SU-DHL-6 (cell line): ENCODE data around the gene PDK4.

Experiments
- H2AFZ ChIP-seq: fragments of 200-600 bp; sonication (generic); 2 replicates; pipeline ENCODE4 v1.6.1; 2014; ENCODE audit warnings: low read depth, mild to moderate bottlenecking, moderate library complexity, mixed read lengths, antibody characterized with exemption, low read length; ENCODE audit not compliant: severe bottlenecking
- H3F3A ChIP-seq: fragments of 200-600 bp; shearing (Covaris generic); 2 replicates; pipeline ENCODE4 v1.6.0; 2016; ENCODE audit warnings: antibody characterized with exemption, mild to moderate bottlenecking; ENCODE audit not compliant: insufficient read depth
- H3K27ac ChIP-seq: fragments of 200-600 bp; sonication (generic); 2 replicates; pipeline ENCODE4 v1.5.1; 2016; ENCODE audit warnings: low read depth, mild to moderate bottlenecking, low read length, moderate library complexity, mixed read lengths
- H3K27me3 ChIP-seq: fragments of 200-600 bp; sonication (generic), shearing (Covaris generic); 2 replicates; pipeline ENCODE4 v1.6.0; 2014; ENCODE audit warnings: mild to moderate bottlenecking, low read length
- H3K36me3 ChIP-seq: fragments of 200-600 bp; sonication (generic); 2 replicates; pipeline ENCODE4 v1.6.1; 2014; ENCODE audit warnings: mild to moderate bottlenecking, low read length, mixed read lengths
- H3K4me2 ChIP-seq: fragments of 300-600, 200-600 bp; shearing (Covaris generic), sonication (generic); 2 replicates; pipeline ENCODE4 v1.6.0; 2014; ENCODE audit warnings: low read length, low read depth, mild to moderate bottlenecking; ENCODE audit not compliant: poor library complexity, severe bottlenecking
- H3K4me3 ChIP-seq: fragments of 200-600 bp; sonication (generic); 2 replicates; pipeline ENCODE4 v1.5.1; 2014; ENCODE audit warnings: antibody characterized with exemption, low read length, mild to moderate bottlenecking, mixed read lengths; ENCODE audit not compliant: insufficient read depth, poor library complexity, severe bottlenecking
- H3K79me2 ChIP-seq: fragments of 200-600 bp; sonication (generic); 2 replicates; pipeline ENCODE4 v1.6.1; 2014; ENCODE audit warnings: mild to moderate bottlenecking, low read length, moderate library complexity; ENCODE audit not compliant: insufficient read depth
- H3K9ac ChIP-seq: fragments of 200-600 bp; sonication (generic); 2 replicates; pipeline ENCODE4 v1.7.0; 2014; ENCODE audit warnings: mild to moderate bottlenecking, low read length
- H3K9me2 ChIP-seq: fragments of 200-600 bp; sonication (generic); replicated peaks from 2 replicates; pipeline ENCODE4 v1.6.1; 2014; ENCODE audit warnings: low read length; ENCODE audit not compliant: insufficient read depth
- H3K9me3 ChIP-seq: fragments of 200-600 bp; sonication (generic); 2 replicates; pipeline ENCODE4 v1.6.1; 2014; ENCODE audit warnings: low read length, mixed read lengths; ENCODE audit not compliant: insufficient read depth
- H4K20me1 ChIP-seq: fragments of 200-600 bp; sonication (generic); 2 replicates; pipeline ENCODE4 v1.6.1; 2014; ENCODE audit warnings: low read depth, mild to moderate bottlenecking, antibody characterized with exemption, low read length, moderate library complexity, mixed read lengths
- EZH2phosphoT487 ChIP-seq: fragments of 200-600 bp; sonication (generic), shearing (Covaris generic); conservative IDR thresholded peaks from 2 replicates; pipeline ENCODE4 v1.6.1; 2018; ENCODE audit warnings: mild to moderate bottlenecking, antibody characterized with exemption, low read length, moderate library complexity, mixed read lengths
- TF ChIP-seq, protein P1 (sequence below): fragments of 200-600 bp; sonication (generic); IDR thresholded peaks from one replicate; pipeline ENCODE4 v1.5.1; 2017; ENCODE audit warnings: antibody characterized with exemption, mild to moderate bottlenecking, low read length, moderate library complexity; ENCODE audit not compliant: insufficient read depth, poor library complexity, severe bottlenecking

Gene PDK4

DNA sequence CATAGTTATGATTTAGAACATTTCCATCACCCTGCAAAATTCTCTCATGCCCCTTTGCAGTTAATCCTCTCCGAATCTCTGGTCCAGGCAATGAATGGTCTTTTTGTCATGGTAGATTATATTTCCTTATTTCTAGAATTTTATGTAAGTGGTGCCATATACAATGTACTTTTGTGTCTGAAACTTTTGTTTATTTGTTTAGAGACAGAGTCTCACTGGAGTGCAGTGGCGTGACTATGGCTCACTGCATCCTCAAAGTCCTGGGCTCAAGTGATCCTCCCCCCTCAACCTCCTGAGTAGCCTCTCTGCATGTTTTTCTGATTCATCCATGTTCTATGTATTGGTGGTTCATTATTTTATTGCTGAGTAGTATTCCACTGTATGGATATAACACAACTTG lies 23.2 kb upstream of the PDK4 start:
- no peak overlapping the region for H3K9ac ChIP-seq
- H2AFZ ChIP-seq: no peak overlapping the region
- H3K9me2 ChIP-seq: no peaks in the 10 kb centered on the region
- no peaks in the 10 kb centered on the region for H3F3A ChIP-seq
- H3K4me3 ChIP-seq: no peak overlapping the region
- no peaks in the 10 kb centered on the region for H3K79me2 ChIP-seq
- H3K27ac ChIP-seq: no peak overlapping the region
- TF ChIP-seq, protein P1, sequence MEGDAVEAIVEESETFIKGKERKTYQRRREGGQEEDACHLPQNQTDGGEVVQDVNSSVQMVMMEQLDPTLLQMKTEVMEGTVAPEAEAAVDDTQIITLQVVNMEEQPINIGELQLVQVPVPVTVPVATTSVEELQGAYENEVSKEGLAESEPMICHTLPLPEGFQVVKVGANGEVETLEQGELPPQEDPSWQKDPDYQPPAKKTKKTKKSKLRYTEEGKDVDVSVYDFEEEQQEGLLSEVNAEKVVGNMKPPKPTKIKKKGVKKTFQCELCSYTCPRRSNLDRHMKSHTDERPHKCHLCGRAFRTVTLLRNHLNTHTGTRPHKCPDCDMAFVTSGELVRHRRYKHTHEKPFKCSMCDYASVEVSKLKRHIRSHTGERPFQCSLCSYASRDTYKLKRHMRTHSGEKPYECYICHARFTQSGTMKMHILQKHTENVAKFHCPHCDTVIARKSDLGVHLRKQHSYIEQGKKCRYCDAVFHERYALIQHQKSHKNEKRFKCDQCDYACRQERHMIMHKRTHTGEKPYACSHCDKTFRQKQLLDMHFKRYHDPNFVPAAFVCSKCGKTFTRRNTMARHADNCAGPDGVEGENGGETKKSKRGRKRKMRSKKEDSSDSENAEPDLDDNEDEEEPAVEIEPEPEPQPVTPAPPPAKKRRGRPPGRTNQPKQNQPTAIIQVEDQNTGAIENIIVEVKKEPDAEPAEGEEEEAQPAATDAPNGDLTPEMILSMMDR: no peak
- no peak for TF ChIP-seq EZH2phosphoT487
- H3K4me2 ChIP-seq: no peak overlapping the region
- no peaks in the 10 kb centered on the region for H4K20me1 ChIP-seq
- H3K27me3 ChIP-seq: no peaks in the 10 kb centered on the region
- no peaks in the 10 kb centered on the region for H3K36me3 ChIP-seq
- no peaks in the 10 kb centered on the region for H3K9me3 ChIP-seq

DNA sequence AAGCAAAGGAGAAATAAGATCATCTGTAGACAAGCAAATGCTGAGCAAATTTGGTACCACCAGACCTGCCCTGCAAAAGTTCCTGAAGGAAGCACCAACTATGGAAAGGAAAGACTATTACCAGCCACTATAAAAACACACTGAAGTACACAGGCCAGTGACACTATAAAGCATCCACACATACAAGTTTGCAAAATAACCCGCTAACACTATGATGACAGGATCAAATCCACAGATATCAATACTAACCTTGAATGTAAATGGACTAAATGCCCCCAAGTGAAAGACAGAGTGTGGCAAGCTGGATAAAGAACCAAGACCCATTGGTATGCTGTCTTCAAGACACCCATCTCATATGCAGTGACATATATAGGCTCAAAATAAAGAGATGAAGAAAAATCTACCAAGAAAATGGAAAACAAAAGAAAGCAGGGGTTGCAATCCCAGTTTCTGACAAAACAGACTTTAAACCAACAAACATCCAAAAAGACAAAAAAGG lies 18.2 kb upstream of the PDK4 start:
- Histone ChIP-seq H3K4me2 (no peak overlapping the region), H4K20me1 (no peaks in the 10 kb centered on the region), H3K27me3 (no peaks in the 10 kb centered on the region), H3K27ac (no peak overlapping the region), H2AFZ (no peak overlapping the region), H3K9ac (no peak overlapping the region), H3F3A (no peaks in the 10 kb centered on the region), H3K9me3 (no peaks in the 10 kb centered on the region), H3K79me2 (no peaks in the 10 kb centered on the region), H3K4me3 (no peak overlapping the region), H3K36me3 (no peaks in the 10 kb centered on the region), H3K9me2 (no peaks in the 10 kb centered on the region)
- TF ChIP-seq EZH2phosphoT487: no peak

DNA sequence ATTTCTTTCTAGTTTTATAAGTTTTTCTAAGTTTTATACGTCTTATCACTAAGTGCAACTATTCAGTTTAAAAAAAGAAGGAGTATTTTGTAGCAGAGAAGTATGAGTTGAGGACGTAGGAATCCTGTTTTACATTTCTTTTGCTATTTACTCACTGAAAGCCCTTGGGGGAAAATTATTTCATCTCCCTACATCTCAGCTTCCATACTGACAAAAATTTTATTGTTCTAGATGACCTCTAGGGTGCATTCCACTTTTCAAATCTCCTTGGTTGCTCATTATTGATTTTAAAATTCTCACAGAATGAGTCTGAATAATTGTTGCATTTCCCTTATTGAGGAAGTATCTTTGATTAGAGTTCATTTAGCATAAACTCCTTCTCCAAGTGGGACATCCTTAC lies 14.9 kb upstream of the PDK4 start:
- Histone ChIP-seq H3K9ac (no peak overlapping the region), H3F3A (no peaks in the 10 kb centered on the region), H2AFZ (no peak overlapping the region), H3K9me3 (no peaks in the 10 kb centered on the region), H3K4me3 (no peak overlapping the region), H3K27ac (no peak overlapping the region), H3K9me2 (no peaks in the 10 kb centered on the region), H3K27me3 (no peaks in the 10 kb centered on the region), H3K4me2 (no peak overlapping the region), H3K79me2 (no peaks in the 10 kb centered on the region), H3K36me3 (no peaks in the 10 kb centered on the region), H4K20me1 (no peaks in the 10 kb centered on the region)
- TF ChIP-seq, protein P1: no peak
- TF ChIP-seq EZH2phosphoT487: no peak

DNA sequence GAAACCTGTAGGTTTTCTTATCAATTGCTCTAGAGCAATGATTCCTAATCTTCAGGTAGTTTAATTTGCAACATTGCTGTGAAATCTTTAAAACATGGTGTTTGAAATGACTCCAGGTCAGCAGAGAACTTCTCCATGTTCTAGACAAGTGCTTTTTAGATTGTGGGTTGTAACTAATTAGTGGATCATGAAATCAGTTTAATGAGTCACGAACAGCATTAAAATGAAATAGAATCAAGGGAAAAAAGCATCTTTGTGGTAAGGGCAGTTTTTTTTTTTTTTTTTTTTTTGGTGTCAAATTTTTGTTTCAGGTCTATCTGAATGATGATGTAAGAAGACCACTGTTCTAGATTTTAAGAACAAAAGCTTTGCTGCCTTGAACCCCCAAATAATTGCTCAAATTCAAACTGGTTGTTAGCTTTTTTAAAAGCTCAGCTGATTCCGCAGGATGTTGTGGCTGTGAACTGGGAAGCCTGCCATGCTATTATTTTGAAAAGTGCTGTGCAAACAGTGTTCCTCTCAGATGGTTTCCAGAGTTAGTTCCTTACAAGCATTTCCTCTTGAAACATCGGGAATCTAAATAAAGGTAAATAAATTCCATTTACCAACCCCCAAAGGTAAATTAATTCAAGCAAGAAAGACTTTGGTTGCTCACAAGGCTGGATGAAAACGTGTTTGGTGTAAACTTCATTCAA lies 13.1 kb upstream of the PDK4 start:
- H4K20me1 ChIP-seq: no peaks in the 10 kb centered on the region
- H3K4me2 ChIP-seq: no peak overlapping the region
- H2AFZ ChIP-seq: no peak overlapping the region
- H3K9me2 ChIP-seq: no peaks in the 10 kb centered on the region
- H3F3A ChIP-seq: no peaks in the 10 kb centered on the region
- no peaks in the 10 kb centered on the region for H3K36me3 ChIP-seq
- H3K79me2 ChIP-seq: no peaks in the 10 kb centered on the region
- TF ChIP-seq EZH2phosphoT487: no peak
- TF ChIP-seq, protein P1: no peak
- no peaks in the 10 kb centered on the region for H3K27me3 ChIP-seq
- H3K27ac ChIP-seq: no peak overlapping the region
- H3K9me3 ChIP-seq: no peaks in the 10 kb centered on the region
- no peak overlapping the region for H3K4me3 ChIP-seq
- no peak overlapping the region for H3K9ac ChIP-seq
